GM10266 (cell line): ENCODE data around the gene COL27A1.

Experiments
- DNase-seq: peaks from one replicate; pipeline ENCODE4 v3.0.0; 2012; ENCODE audit errors: extremely low spot score
- TF ChIP-seq, protein P1 (sequence below): IDR thresholded peaks from 2 replicates; pipeline ENCODE4 v1.5.1; 2012; ENCODE audit warnings: mild to moderate bottlenecking, low read depth; ENCODE audit not compliant: control insufficient read depth, insufficient read depth; ENCODE audit errors: missing control alignments

Gene COL27A1

DNA sequence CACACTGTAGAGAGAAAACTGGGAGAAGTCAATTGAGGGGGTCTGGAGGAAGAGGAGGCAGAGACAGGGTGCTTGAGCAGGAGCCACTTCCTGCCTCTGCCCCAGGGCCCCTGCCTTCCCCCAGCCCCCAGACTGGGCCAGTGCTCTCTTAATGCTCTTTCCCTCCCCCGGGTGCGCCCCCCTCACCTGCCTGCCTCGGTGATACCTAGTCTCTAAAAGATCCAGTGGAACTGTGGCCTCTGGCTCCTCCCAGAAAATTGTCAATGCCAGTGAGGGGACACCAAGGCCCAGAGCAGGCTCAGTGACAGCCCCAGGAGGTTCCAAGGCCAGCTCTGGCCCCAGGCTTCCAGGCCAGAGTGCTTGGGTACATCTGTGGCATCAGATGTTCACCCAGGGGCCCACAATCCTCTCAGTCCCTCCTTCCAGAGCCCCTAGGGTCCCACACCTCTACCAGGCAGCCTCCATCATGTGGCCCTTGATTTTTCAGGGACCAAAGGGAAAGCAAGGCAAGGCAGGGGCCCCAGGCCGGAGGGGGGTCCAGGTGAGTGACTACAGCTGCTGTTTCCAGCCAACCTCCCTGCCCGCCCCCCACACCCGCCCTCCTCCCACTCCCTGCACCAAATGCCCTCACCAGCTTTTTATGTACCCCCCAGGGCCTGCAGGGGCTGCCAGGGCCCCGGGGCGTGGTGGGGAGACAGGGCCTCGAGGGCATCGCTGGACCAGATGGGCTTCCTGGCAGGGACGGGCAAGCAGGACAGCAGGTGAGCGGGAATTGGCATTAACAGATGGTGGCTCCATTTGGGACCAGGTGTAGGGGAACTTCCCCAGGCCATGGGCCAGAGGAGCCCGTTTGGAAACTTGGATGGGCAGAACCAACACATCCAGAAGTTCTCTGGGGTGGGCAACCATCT lies 134.5 kb downstream of the COL27A1 start:
- TF ChIP-seq, protein P1, sequence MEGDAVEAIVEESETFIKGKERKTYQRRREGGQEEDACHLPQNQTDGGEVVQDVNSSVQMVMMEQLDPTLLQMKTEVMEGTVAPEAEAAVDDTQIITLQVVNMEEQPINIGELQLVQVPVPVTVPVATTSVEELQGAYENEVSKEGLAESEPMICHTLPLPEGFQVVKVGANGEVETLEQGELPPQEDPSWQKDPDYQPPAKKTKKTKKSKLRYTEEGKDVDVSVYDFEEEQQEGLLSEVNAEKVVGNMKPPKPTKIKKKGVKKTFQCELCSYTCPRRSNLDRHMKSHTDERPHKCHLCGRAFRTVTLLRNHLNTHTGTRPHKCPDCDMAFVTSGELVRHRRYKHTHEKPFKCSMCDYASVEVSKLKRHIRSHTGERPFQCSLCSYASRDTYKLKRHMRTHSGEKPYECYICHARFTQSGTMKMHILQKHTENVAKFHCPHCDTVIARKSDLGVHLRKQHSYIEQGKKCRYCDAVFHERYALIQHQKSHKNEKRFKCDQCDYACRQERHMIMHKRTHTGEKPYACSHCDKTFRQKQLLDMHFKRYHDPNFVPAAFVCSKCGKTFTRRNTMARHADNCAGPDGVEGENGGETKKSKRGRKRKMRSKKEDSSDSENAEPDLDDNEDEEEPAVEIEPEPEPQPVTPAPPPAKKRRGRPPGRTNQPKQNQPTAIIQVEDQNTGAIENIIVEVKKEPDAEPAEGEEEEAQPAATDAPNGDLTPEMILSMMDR: no peak
- no peak for DNase-seq

- TF ChIP-seq, protein P1: no peak
- DNase-seq: no peak
Observed at GRCh38 chr9:114290561-114290986, 135.2 kb downstream of the COL27A1 start.

- peak; percentile 69 for DNase-seq
- TF ChIP-seq, protein P1: peak; percentile 92
Observed at GRCh38 chr9:114291064-114291474, 135.7 kb downstream of the COL27A1 start.

- TF ChIP-seq, protein P1: no peak
Observed at GRCh38 chr9:114291886-114292590, 136.7 kb downstream of the COL27A1 start.

GRCh38 chr9:114294664-114295063 lies 139.3 kb downstream of the COL27A1 start:
- no peak for DNase-seq
- TF ChIP-seq, protein P1: no peak

More at GRCh38 chr9:114291886-114292590, 136.7 kb downstream of the COL27A1 start:
- no peak for DNase-seq

- TF ChIP-seq, protein P1: no peak
- DNase-seq: no peak
Observed at GRCh38 chr9:114296338-114296737, 141.0 kb downstream of the COL27A1 start.
